HG02884 (cell line): Measurements from ENCODE around the gene PARD3.

Experiments
- ATAC-seq: cut with Tn5 transposase; IDR thresholded peaks from one replicate; pipeline ENCODE4 v1.9.1; 2021; ENCODE audit warnings: mild to moderate bottlenecking, moderate library complexity; ENCODE audit not compliant: unreplicated experiment

The PARD3 gene

DNA sequence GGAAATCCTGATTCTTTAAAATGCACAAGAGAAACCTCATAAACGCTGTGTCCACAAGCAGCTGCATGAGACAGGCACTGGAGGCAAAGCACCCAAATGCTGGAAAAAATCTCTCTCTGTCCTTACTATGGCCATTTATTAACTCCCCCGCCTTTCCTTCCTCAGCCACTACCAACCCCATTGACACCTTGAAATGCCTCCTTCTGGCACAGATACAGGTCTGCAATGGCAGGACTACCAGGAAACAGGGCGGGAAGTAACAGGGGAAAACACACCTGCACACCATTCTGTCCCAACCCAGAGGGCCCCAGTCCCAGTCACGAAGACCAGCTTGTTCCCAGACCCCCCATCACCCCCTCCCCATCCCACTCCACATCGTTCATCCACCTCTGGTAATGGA, 224.3 kb downstream of the PARD3 start:
- no peak for ATAC-seq

DNA sequence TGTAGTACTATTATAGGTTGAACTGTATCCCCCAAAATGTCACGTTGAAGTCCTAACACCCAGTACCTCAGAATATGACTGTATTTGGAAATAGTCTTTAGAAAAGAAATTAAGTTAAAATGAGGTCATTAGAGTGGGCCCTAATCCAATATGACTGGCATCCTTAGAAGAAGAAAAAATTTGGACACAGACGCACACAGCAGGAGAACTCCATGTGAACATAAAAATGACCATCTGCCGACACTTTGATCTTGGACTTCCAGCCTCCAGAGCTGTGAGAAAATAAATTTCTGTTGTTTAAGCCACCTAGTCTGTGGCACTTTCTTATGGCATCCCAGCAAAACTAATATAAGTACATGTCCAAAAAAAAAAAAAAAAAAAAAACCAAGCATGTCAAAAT, 225.8 kb downstream of the PARD3 start:
- ATAC-seq, result no peak

DNA sequence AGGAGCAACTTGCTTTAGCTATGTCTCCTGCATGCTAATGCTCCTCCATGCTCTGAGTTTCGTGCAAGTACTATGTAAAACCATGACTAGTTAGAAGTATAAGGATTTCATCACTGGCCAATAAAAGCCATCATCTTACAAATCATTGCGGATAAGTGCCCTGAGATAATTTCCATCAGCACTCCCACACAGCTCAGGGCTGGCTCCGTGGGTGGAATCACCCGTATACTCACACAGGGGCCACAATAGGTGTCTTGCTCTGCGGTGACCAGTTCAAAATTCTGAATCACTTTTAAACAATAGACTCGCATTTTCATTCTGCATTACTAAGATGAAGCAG, 227.4 kb downstream of the PARD3 start:
- no peak for ATAC-seq

DNA sequence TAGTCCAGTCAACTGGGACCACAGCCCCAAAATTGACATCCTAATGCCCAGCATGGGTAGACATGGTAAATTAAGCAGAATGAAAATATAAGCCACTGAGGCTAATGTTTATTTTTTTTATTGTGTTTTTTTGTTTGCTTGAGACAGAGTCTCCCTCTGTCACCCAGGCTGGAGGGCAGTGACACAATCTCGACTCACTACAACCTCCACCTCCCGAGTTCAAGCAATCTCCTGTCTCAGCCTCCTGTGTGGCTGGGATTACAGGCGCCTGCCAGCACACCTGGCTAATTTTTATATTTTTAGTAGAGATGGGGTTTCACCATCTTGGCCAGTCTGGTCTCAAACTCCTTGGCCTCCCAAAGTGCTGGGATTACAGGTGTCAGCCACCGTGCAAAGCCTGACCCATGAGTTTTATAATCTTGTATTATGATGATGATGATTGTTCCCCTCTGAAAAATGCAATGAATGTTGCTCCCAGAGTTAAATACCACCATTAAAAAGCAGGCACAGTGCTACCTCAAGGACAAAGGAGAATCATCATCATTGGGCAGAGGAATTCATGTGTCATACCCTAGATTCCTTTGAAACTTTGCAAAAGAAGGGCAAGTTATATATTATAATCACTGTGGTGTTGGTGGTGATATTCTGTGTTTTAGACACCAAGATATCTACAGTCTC, 228.0 kb downstream of the PARD3 start:
- ATAC-seq, result no peak

DNA sequence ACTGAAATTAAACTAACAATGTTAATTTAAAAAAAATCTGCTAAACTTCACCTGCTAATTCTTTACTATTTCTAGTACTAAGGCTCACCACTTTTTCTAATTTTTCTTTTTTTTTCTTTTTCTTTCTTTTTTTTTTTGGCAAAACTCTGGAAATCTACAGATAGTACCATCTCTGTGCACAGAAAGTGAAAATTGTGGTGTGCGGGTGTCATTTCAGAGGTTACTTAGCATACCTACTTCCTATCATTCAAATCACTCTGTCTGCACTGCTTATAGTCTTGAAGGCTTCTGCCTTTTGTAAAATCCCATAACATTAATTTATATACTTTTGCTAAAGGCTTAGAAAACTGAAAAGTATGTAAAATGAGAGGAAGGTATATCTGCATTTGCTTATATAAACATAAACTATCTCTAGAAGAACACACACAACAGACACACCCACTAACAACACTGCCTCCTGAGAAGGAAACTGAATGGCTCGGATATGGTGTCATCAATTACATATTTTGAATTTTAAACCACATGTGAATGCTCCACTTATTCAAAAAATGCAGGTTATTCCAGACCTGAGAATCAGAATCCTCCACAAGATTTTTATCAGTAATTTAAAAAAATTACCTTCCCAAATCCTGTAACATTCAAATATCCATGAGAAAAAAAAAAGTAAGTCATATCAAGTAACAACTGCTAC, 229.5 kb downstream of the PARD3 start:
- ATAC-seq, result no peak

DNA sequence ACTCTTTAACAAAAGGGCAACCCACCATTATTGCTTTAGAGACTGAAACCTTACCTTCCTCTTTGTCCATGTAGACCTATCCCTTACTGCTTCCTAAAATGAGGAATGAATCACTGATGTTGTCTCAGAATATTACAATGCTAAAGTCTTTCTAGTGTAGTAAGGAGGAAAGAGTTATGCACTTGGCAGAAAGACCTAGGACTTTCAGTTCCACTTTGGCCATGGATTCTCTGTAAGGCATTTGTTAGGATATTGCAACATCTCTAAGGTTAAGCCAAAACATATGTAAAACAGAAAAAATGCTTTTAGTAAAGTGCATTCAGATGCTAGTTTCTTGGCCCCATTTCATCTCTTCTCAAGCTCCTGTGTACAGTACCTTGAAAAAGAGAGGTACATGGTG, 230.9 kb downstream of the PARD3 start:
- ATAC-seq, result no peak

DNA sequence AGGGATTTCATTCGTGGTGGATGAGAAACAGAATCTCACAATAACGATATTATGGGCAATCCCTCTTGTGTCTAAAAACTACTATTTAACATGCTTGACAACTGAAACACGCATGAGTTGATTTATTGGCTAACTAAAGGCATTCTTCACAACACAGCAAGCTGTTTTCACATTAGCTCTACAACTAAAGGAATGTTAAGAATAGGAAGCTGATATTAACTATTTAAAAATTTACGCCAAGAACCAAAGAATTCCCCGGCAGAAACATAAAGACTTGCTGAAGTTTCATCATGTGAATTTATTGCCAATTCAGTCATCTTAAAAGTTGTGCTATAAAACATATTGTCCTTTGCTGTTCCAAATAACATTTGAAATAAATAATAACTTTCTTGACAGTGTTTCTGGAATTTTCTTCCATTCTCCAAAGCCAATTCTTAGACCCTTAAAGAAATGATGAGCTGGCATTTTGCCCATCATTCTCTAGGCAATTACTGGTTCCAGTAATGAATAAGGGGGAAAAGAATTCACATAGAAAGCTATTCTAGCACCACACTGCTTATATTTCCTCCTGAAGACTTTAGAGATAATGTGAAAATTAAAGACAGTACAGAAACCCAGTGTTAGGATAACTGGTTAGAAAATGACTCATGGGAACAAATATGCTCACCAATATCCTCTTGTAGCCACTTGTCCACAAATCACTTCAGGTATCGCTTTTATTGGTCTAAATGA, 233.1 kb downstream of the PARD3 start:
- no peak for ATAC-seq

DNA sequence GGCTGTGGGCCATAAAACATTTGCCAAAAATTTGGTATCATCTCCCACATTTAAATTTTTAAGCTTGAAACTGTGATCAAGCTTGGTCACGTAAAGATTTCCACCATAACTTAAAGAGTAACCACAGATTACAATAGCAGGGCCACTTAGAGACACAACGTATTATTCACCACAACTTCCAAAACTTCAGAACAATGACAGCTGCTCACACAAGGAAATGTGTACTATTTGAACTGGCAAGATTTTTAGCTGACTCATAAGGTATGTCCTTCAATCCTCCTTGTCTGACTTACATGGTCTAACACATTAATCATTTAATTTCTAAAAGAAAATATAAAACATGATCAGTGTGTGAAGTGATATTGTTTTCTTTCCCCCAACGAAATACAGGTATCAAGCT, 234.5 kb downstream of the PARD3 start:
- ATAC-seq, result no peak

DNA sequence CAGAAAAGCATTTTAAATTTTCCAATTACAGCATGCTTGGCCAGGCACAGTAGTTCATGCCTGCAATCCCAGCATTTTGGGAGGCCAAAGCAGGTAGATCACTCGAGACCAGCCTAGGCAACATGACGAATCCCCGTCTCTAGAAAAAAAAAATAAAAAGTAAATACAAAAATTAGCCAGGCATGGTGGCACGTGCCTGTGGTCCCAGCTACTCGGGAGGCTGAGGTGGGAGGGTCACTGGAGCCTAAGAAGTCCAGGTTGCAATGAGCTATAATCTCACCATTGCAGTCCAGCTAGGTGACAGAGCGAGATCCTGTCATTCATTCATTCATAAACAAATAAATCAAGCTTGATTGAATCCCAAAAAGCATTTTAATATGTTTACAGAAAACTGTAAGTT, 234.9 kb downstream of the PARD3 start:
- no peak for ATAC-seq

DNA sequence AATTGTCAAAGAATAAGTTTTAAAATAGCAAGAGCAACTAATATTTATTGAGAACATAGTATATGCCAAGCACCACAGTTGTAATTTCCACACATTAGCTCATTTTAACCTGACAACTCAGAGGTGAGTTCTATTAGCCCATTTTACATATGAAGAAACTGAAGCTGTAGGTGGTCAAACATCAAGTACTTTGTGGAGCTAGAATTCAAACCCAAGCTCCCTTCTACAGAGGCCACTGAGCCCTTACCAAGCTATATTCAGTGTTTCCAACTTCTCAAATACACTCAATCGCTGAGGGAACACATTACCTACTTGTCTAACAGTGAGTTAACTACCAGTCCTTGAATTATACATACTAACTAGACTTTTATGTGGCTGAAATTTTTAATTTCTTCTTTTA, 236.6 kb downstream of the PARD3 start:
- no peak for ATAC-seq

DNA sequence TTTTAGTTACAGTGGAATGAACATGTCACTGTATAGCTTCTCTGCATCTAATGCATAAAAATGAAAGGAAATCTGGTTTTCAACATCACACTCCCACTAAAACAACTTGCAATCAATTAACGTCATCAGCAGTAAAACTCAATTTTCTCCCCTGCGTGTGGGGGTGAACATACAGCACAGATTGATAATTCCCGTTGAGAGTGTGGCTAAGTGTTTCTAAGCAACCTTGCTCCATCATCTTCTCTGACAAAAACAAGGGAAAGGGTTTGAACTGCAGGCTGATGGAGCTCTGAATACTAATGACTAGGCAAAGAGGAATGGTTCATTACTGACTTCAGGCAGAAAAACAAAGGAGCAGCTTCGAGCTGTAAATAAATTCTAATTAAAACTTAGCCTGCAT, 238.3 kb downstream of the PARD3 start:
- no peak for ATAC-seq

DNA sequence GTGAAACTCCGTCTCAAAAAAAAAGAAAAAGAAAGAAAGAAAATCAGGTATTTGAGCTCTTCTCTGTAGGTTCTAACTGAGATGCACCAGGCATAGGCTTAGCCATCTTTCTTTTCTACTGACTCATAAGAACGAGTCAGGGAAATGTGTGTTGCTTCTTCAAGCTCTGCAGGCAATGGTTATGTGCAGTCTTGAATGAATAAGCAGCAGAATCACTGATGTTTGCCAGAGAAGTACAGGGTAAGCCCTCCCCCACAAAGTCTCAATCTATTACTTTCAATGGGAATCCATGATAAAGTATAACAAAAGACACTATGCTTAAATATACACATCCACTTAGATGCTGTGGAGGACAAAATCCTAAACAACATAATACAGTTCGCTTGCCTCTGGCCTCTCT, 239.2 kb downstream of the PARD3 start:
- no peak for ATAC-seq

DNA sequence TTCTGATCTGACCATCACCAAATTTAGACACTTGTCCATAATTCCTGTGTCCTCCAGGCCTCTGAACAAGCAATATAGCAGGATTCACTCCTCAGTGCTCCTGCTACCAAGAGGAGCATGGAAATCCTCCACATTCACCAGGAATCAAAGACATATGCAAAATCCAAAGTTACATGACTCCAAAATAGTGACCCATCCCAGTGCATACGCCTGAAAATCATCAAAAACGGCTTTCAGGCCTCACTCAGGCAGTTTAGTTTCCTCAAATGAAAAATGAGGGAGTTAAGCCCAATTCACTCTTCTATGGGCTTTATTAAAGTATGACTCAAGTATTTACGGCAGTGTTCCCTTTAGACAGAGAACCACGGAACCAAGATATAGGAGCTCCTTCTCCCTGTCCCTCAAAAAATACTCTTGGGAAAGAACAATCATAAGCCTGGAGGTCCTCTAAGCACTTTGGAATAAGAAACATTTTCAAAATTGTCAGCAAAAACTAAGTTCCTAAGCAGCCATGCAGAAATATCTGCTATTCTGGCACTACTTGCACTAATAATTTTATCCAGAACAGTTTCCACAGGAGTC, 240.7 kb downstream of the PARD3 start:
- no peak for ATAC-seq

DNA sequence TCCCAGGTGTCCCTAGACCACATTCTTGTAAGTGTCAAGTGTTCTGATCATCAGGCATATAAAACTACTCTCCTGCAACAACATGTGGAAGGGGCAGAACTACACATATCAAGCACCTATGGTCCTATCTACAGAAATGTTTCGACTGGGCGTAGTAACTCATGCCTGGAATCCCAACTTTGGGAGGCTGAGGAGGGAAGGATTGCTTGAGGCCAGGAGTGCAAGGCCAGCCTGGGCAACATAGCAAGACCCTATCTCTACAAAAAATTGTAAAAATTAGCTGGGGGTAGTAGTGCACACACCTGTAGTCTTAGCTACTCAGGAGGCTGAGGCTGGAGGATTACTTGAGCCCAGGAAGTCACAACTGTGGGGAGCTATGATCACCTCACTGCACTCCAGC, 244.2 kb downstream of the PARD3 start:
- no peak for ATAC-seq

DNA sequence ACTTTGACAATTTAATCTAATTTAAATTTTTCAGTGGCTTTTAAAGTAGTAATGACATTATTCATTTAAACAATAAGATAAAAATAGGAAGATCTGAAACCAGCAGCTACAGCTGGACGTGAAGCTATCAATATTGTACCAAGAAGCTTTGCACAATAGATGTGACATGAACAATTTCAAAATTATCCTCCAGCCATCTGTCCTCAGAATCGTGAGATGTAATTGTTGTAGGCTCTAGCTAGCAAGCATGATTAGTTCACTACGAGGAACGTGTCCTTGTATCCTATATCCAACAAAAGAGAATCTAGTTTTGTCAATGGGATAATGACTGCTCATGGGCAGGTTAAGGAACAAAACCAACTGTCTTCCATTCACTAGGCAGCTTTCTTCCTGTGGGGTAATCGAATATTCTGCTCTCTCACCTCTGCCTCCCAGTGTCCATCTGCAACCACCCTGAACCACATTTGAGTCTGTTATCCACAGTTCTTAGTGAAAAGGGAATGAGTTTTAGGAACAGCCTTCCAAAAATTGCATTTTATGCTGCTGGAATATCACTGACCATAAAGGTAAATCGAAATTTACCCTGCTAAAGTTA, 247.3 kb downstream of the PARD3 start:
- no peak for ATAC-seq

DNA sequence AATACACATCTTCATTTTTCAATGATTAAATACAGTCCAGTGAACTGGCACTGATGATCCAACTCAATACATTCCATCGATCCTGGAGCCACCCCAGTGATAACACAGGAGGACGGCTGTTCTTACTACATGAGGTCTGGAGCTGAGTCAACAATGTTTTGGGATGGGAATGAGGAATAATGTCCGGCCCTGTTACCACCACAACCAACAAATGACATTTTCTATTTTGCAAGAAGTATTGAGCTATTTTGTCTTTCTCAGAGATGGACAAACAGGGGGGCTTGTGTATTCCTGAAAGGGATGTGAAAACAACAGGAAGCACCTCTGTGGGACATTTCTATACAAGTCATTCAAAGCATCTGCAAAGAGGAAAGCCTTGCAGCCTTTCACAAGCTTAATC, 249.2 kb downstream of the PARD3 start:
- no peak for ATAC-seq

DNA sequence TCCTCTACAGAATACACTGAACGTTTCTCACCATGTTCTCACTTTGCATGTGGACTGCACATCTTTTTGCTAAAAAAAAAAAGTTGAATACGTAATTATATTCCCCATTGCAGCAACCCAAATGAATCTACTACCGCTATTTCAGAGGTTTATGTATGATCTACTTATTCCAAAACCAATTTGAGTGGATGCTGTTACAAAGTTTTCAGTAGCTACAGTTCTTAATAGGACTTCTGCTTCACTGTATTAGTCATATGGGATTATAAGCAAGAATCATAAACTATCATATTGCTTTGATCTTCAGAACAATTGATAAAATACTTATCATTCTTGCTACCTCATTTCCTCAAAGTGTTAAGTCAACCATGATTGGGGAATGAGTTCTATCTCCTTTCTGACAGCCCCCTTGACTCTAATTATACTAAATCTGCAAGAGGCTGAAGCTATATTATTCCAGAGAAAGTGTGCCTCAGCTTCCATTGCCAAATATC, 257.0 kb downstream of the PARD3 start:
- ATAC-seq, result no peak

DNA sequence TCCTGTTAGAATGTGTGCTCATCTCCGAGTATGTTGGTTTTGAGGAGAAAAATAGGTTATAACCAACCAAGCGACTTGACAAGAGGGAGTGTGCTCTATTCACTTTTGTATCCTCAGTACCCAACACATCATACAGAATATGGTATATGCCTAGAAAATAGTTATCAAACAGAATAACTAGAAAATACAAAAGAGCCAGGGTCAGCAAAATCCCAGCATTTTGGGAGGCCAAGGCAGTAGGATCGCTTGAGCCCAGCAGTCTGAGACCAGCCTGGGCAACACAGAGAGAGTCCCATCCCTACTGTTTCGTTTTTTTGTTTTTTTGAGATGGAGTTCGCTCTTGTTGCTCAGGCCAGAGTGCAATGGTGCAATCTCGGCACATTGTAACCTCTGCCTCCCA, 257.9 kb downstream of the PARD3 start:
- ATAC-seq, result no peak

DNA sequence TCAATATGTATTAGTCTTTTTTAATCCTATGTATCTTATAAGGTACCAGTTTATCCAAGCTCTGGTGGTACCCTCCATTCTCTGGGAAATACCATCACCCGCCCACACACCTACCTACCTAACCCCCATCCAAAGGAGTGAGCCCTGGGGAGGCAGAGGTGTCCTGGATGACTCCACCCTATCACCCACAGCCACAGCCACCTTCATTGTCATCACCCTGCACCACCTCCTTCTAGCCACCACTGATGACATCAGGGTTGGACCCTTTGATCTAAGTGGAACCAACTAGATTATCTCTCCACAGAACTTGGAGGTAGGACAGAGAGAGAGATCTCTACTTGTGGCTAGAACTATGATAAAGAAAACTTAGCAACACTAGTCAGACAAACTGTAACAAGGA, 259.4 kb downstream of the PARD3 start:
- ATAC-seq, result no peak

DNA sequence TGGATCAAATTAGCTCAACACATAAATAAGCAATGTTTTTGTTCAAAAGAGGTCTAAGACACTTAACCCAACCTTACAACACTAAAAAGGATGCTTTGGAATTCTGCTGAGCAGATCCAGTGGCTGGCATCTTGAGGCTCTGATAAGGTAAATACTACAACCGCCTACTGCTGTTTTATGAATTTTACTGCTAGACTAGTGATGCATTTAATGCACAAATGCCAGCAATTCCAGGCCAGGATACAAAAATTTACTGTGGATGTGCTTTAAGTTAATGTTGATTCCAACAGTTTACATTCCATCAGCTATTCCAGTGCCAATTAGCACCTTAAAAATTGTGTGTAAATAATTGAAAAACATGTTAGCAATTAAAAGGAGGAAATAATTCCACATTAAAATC, 261.3 kb downstream of the PARD3 start:
- no peak for ATAC-seq

DNA sequence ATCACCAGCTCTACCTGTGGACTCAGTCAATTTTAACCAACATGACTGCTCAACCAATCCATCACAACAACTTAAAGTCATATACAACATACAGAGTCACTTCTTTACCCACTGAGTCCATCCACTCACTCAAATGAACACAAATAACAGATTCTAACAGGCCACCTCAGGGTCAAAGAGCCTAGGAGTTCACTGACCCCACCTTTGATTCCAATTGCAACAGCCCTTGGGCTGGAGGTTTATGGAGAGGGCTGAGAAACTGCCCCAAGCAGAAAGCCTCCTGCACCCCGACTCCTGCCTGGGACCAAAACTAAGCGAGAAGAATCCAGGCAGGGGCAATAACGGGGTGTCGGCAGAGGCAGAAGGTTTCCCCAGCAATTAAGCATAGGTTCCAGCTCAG, 263.8 kb downstream of the PARD3 start:
- no peak for ATAC-seq
